Measurements from ENCODE around the gene SBK1.

SBK1 gene

GRCh38 chr16:28283173-28283572, 9.2 kb upstream of the SBK1 start:
- Histone ChIP-seq H3K4me1 (ENCODE audit: low read length) (no peaks in the 10 kb centered on the region), H3K27ac (ENCODE audit: low read length) (no peak overlapping the region), H3K79me2 (ENCODE audit: low read length) (no peaks in the 10 kb centered on the region), H3K9me3 (replicated peaks; ENCODE audit: insufficient read depth, low read length) (no peaks in the 10 kb centered on the region), H3K36me3 (replicated peaks; ENCODE audit: insufficient read depth, low read length) (no peaks in the 10 kb centered on the region), H3K4me3 (ENCODE audit: low read length) (no peak overlapping the region), H3K27me3 (replicated peaks; ENCODE audit: insufficient read depth, low read length) (peaks cover 10% of the 10 kb centered on the region), H4K20me1 (ENCODE audit: insufficient read depth, low read length) (no peaks in the 10 kb centered on the region), H3F3A (ENCODE audit: insufficient read depth, low read length) (no peaks in the 10 kb centered on the region), H3K9me2 (replicated peaks; ENCODE audit: insufficient read depth, low read length) (no peaks in the 10 kb centered on the region), H2AFZ (ENCODE audit: low read length) (no peak overlapping the region), H3K4me2 (ENCODE audit: low read depth, low read length) (no peak overlapping the region), H3K9ac (ENCODE audit: low read length) (no peak overlapping the region)
- DNase-seq, result no peak
- no peak for TF ChIP-seq EZH2 (optimal IDR thresholded peaks at IDR 0.05; ENCODE audit: low read depth, low read length)
- TF ChIP-seq, protein P1, sequence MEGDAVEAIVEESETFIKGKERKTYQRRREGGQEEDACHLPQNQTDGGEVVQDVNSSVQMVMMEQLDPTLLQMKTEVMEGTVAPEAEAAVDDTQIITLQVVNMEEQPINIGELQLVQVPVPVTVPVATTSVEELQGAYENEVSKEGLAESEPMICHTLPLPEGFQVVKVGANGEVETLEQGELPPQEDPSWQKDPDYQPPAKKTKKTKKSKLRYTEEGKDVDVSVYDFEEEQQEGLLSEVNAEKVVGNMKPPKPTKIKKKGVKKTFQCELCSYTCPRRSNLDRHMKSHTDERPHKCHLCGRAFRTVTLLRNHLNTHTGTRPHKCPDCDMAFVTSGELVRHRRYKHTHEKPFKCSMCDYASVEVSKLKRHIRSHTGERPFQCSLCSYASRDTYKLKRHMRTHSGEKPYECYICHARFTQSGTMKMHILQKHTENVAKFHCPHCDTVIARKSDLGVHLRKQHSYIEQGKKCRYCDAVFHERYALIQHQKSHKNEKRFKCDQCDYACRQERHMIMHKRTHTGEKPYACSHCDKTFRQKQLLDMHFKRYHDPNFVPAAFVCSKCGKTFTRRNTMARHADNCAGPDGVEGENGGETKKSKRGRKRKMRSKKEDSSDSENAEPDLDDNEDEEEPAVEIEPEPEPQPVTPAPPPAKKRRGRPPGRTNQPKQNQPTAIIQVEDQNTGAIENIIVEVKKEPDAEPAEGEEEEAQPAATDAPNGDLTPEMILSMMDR (IDR thresholded peaks at IDR 0.05; ENCODE audit: low read length), result no peak
- no peak for TF ChIP-seq EZH2phosphoT487 (IDR thresholded peaks at IDR 0.05; ENCODE audit: low read length)

GRCh38 chr16:28283798-28284577, 8.3 kb upstream of the SBK1 start:
- no peaks in the 10 kb centered on the region for H4K20me1 ChIP-seq (ENCODE audit: insufficient read depth, low read length)
- no peak overlapping the region for H3K9ac ChIP-seq (ENCODE audit: low read length)
- H3K36me3 ChIP-seq (replicated peaks; ENCODE audit: insufficient read depth, low read length), result no peaks in the 10 kb centered on the region
- no peak overlapping the region for H3K4me2 ChIP-seq (ENCODE audit: low read depth, low read length)
- H3K9me3 ChIP-seq (replicated peaks; ENCODE audit: insufficient read depth, low read length), result no peaks in the 10 kb centered on the region
- no peaks in the 10 kb centered on the region for H3K9me2 ChIP-seq (replicated peaks; ENCODE audit: insufficient read depth, low read length)
- no peak overlapping the region for H3K27ac ChIP-seq (ENCODE audit: low read length)
- no peak overlapping the region for H2AFZ ChIP-seq (ENCODE audit: low read length)
- H3K27me3 ChIP-seq (replicated peaks; ENCODE audit: insufficient read depth, low read length), result peaks cover 10% of the 10 kb centered on the region
- no peaks in the 10 kb centered on the region for H3K79me2 ChIP-seq (ENCODE audit: low read length)
- DNase-seq, result no peak
- no peaks in the 10 kb centered on the region for H3F3A ChIP-seq (ENCODE audit: insufficient read depth, low read length)
- H3K4me3 ChIP-seq (ENCODE audit: low read length), result no peak overlapping the region
- TF ChIP-seq EZH2 (optimal IDR thresholded peaks at IDR 0.05; ENCODE audit: low read depth, low read length) (no peak), EZH2phosphoT487 (IDR thresholded peaks at IDR 0.05; ENCODE audit: low read length) (no peak)
- TF ChIP-seq, protein P1 (IDR thresholded peaks at IDR 0.05; ENCODE audit: low read length), result no peak
- H3K4me1 ChIP-seq (ENCODE audit: low read length), result no peaks in the 10 kb centered on the region

DNA sequence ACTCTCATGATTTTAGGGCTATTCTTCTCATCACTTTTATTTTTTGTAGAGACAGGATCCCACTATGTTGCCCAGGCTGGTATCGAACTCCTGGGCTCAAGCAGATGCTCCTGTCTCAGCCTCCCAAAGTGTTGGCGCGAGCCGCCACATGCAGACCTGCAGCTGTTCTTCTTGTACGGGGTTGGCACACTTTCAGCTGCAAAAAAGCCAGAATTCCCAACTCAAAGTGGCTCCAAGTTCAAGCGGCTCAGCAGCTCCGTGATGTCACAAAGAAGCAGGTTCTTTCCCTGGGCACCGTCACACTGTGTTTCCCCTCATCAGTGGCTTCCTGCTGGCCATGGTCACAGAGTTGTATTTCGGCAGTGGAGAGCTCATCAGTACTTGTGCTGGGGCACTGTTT, 6.7 kb upstream of the SBK1 start:
- Histone ChIP-seq H3K4me2 (ENCODE audit: low read depth, low read length) (no peak overlapping the region), H3K27me3 (replicated peaks; ENCODE audit: insufficient read depth, low read length) (peaks cover 10% of the 10 kb centered on the region), H3K9ac (ENCODE audit: low read length) (no peak overlapping the region), H2AFZ (ENCODE audit: low read length) (no peak overlapping the region), H3K4me1 (ENCODE audit: low read length) (no peaks in the 10 kb centered on the region), H3K9me3 (replicated peaks; ENCODE audit: insufficient read depth, low read length) (no peaks in the 10 kb centered on the region), H3F3A (ENCODE audit: insufficient read depth, low read length) (no peaks in the 10 kb centered on the region), H3K4me3 (ENCODE audit: low read length) (no peak overlapping the region), H4K20me1 (ENCODE audit: insufficient read depth, low read length) (no peaks in the 10 kb centered on the region), H3K27ac (ENCODE audit: low read length) (no peak overlapping the region), H3K36me3 (replicated peaks; ENCODE audit: insufficient read depth, low read length) (no peaks in the 10 kb centered on the region), H3K79me2 (ENCODE audit: low read length) (no peaks in the 10 kb centered on the region), H3K9me2 (replicated peaks; ENCODE audit: insufficient read depth, low read length) (no peaks in the 10 kb centered on the region)
- no peak for DNase-seq
- TF ChIP-seq EZH2 (optimal IDR thresholded peaks at IDR 0.05; ENCODE audit: low read depth, low read length) (no peak), EZH2phosphoT487 (IDR thresholded peaks at IDR 0.05; ENCODE audit: low read length) (no peak)
- TF ChIP-seq, protein P1 (IDR thresholded peaks at IDR 0.05; ENCODE audit: low read length), result no peak

Data from MM.1S (cell line).